Measurements from ENCODE around the gene VAC14.
"Not testable (repeated sequence)": the region's sequence is repeated elsewhere in the genome, so short reads cannot be mapped to it uniquely, and the experiment has no call there.

- TF ChIP-seq, protein P1, sequence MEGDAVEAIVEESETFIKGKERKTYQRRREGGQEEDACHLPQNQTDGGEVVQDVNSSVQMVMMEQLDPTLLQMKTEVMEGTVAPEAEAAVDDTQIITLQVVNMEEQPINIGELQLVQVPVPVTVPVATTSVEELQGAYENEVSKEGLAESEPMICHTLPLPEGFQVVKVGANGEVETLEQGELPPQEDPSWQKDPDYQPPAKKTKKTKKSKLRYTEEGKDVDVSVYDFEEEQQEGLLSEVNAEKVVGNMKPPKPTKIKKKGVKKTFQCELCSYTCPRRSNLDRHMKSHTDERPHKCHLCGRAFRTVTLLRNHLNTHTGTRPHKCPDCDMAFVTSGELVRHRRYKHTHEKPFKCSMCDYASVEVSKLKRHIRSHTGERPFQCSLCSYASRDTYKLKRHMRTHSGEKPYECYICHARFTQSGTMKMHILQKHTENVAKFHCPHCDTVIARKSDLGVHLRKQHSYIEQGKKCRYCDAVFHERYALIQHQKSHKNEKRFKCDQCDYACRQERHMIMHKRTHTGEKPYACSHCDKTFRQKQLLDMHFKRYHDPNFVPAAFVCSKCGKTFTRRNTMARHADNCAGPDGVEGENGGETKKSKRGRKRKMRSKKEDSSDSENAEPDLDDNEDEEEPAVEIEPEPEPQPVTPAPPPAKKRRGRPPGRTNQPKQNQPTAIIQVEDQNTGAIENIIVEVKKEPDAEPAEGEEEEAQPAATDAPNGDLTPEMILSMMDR (IDR thresholded peaks at IDR 0.05), result not testable (repeated sequence)
- not testable (repeated sequence) for TF ChIP-seq POLR2A (IDR thresholded peaks at IDR 0.05)
Observed at GRCh38 chr16:70822734-70823133, 21.8 kb upstream of the VAC14 start.

Measured in esophagus squamous epithelium (tissue), 4 donors.